Stomach (tissue), 9 donors: ENCODE measurements around the gene DCC. TPM values are rescaled to one million over a fixed set of nuclear protein-coding genes. Genes with fewer than 3 reads are reported as not detected.
"Not testable (repeated sequence)": the region's sequence is repeated elsewhere in the genome, so short reads cannot be mapped to it uniquely, and the experiment has no call there.

Experiments used
- DNase-seq, 2 donors: peaks; one replicate each; pipeline versions ENCODE4 v3.0.0 to v3.0.0-alpha.2; 2013 to 2019
- H3K27ac ChIP-seq, 5 donors: fragments of 200-600 bp in 4 of 5; sonication (generic) in 4 of 5; one replicate each; pipeline ENCODE4 v1.5.1; 2013 to 2019; ENCODE audit warnings: mild to moderate bottlenecking in 1 of 5, moderate library complexity in 1 of 5
- H3K27me3 ChIP-seq, 3 donors: fragments of 200-600 bp; sonication (generic); one replicate each; pipeline ENCODE4 v1.5.1; 2017 to 2019; ENCODE audit warnings: mixed run types in 1 of 3
- H3K36me3 ChIP-seq, 4 donors: fragments of 200-600 bp; sonication (generic); 1 replicate in 3 of 4; 2 replicates in 1 of 4; pipeline ENCODE4 v1.5.1; 2016 to 2019
- H3K4me1 ChIP-seq, 4 donors: fragments of 200-600 bp; sonication (generic); one replicate each; pipeline ENCODE4 v1.5.1; 2016 to 2019
- H3K4me3 ChIP-seq, 4 donors: fragments of 200-600 bp; sonication (generic) in 3 of 4; one replicate each; pipeline ENCODE4 v1.5.1; 2016 to 2019; ENCODE audit warnings: mild to moderate bottlenecking in 1 of 4
- H3K9me3 ChIP-seq, 4 donors: fragments of 200-600 bp; sonication (generic); one replicate each; pipeline ENCODE4 v1.5.1; 2016 to 2019
- CTCF ChIP-seq, 7 experiments: fragments of 450-650 bp in 4 of 7; fragments of 200-600 bp in 3 of 7; sonication (generic) in 3 of 7; IDR thresholded peaks; one replicate each; pipeline ENCODE4 v1.5.1; 2016 to 2019; ENCODE audit warnings: antibody characterized with exemption in 7 of 7, control low read depth in 2 of 7, mild to moderate bottlenecking in 1 of 7
- EP300 ChIP-seq: sonication (generic); formaldehyde crosslinking; IDR thresholded peaks from one replicate; pipeline ENCODE4 v1.6.1; 2017; ENCODE audit warnings: antibody characterized with exemption
- POLR2A ChIP-seq, 4 donors: fragments of 450-650 bp; IDR thresholded peaks; one replicate each; pipeline ENCODE4 v1.6.1; 2016; ENCODE audit warnings: antibody characterized with exemption in 4 of 4, control low read depth in 2 of 4, mild to moderate bottlenecking in 1 of 4, moderate library complexity in 1 of 4
- POLR2AphosphoS5 ChIP-seq, 3 donors: sonication (generic); formaldehyde crosslinking; IDR thresholded peaks; one replicate each; pipeline ENCODE4 v1.6.1; 2016; ENCODE audit warnings: antibody characterized with exemption in 3 of 3
- WGBS, 5 donors: extraction: QIAGEN DNeasy Blood & Tissue Kit in 3 of 5; methylation state at CpG; one replicate each; pipeline versions ENCODE4 v1.1.5 to v1.1.7; 2013 to 2018; 5-methylcytosine and 5-hydroxymethylcytosine counted together
- intact Hi-C: fragments of 100-400 bp; cut with DNase I; formaldehyde crosslinking; loops from one replicate; pipeline ENCODE4 v1.15.1; 2023; ENCODE audit warnings: low total_unique reads
- polyA plus RNA-seq, 3 donors: library from polyadenylated mRNA; stranded (reverse); fragments of 200-250 nt; gene quantifications; one replicate each; pipeline ENCODE4 v1.2.3, GENCODE V29; 2013
- total RNA-seq, 5 donors: library from RNA; depleted of rRNA; stranded (reverse); fragments of >200 nt; gene quantifications; one replicate each; pipeline versions ENCODE4 v1.1.0 to v1.2.3, GENCODE V29; 2014 to 2016
- donor health status: healthy with polysubstance abuse.
- donor health status: Bipolar disorder and iron deficiency.
- donor health status: healthy.

The DCC gene
- total and polyA plus RNA-seq, 8 donors, result 0.58 to 1.7 TPM; not detected in 6

DNA sequence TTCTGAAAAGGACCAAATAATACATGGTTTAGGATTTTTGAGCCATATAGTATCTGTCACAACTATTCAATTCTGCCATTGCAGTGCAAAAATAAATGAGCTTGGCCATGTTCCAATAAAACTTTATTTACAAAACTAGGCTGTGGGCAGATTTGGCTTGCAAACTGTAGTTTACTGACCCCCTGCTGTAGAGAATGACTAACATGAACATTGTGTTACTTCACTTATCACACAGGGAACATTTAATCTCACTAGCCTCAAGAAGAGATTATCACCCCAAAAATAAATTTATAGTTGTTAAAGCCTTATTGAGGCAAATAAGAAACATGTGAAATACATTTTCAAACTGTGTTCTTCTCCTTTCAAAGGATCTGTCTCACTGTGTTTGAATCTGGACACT, 1118.3 kb downstream of the DCC start:
- Histone ChIP-seq H3K9me3 (no peaks in the 10 kb centered on the region), H3K27me3 (no peaks in the 10 kb centered on the region), H3K4me1 (peaks cover 0 to 14% (median 5%) of the 10 kb centered on the region in 4 donors), H3K4me3 (no peak overlapping the region), H3K27ac (no peak overlapping the region), H3K36me3 (no peaks in the 10 kb centered on the region)
- intact Hi-C loops, result no loop called here
- no peak for DNase-seq
- TF ChIP-seq POLR2A (IDR thresholded peaks at IDR 0.05) (no peak), CTCF (IDR thresholded peaks at IDR 0.05) (no peak), EP300 (no peak), POLR2AphosphoS5 (IDR thresholded peaks at IDR 0.05) (no peak)

DNA sequence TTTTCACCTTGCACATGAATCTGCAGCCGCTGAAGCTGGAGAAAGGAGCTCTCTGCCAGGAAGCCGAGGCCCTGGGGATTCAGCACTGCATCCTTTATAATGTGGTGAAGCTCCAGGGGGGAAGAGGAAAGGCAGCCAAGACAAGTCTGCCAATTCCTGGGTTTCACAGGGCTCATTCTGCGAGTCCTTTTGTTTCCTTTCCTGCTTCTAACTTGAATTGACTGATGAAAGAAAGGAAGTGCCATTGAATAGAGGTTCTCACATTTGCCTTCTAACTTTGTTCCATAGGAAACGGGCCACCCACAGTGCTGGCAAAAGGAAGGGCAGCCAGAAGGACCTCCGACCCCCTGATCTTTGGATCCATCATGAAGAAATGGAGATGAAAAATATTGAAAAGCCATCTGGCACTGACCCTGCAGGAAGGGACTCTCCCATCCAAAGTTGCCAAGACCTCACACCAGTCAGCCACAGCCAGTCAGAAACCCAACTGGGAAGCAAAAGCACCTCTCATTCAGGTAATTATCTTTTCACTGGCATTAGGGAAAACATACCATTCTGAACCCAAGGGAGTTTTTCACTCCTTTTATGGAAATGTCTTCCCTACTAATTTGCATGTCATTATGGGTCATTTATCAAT, 1119.1 kb downstream of the DCC start:
- no peak for TF ChIP-seq CTCF (IDR thresholded peaks at IDR 0.05)
- no peak for TF ChIP-seq EP300
- no peak for TF ChIP-seq POLR2A (IDR thresholded peaks at IDR 0.05)
- no peak for TF ChIP-seq POLR2AphosphoS5 (IDR thresholded peaks at IDR 0.05)
- Histone ChIP-seq H3K9me3 (no peaks in the 10 kb centered on the region), H3K27ac (no peak overlapping the region), H3K4me3 (no peak overlapping the region), H3K27me3 (no peaks in the 10 kb centered on the region), H3K4me1 (peaks cover 0 to 14% (median 5%) of the 10 kb centered on the region in 4 donors), H3K36me3 (no peaks in the 10 kb centered on the region)
- intact Hi-C loops, result no loop called here
- WGBS, 5 donors, result 41 to 52% (median 47%) methylated on average over 5 of the region's 5 CpGs
- DNase-seq, result peak in 1 of 2 donors; percentile 3

DNA sequence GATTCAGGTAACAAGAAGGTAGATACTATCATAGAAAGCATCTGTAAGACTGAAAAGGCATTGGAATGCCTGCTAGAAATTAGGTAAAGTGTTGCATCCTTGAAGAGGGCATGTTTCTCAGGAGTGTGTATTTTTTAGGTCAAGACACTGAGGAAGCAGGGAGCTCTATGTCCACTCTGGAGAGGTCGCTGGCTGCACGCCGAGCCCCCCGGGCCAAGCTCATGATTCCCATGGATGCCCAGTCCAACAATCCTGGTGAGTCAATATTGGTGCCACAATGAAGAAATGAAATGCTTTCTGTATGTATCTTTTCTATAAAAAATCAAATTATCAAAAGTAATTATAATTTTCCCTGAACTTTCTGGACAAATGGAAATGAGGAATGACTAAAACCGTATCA, 1127.8 kb downstream of the DCC start:
- H3K4me3 ChIP-seq, result no peak overlapping the region
- TF ChIP-seq CTCF (IDR thresholded peaks at IDR 0.05) (no peak), POLR2AphosphoS5 (IDR thresholded peaks at IDR 0.05) (no peak), POLR2A (IDR thresholded peaks at IDR 0.05) (no peak), EP300 (no peak)
- intact Hi-C loops, result no loop called here
- peaks cover 0 to 2% (median 0%) of the 10 kb centered on the region in 4 donors for H3K9me3 ChIP-seq
- H3K27me3 ChIP-seq, result no peaks in the 10 kb centered on the region
- H3K36me3 ChIP-seq, result no peaks in the 10 kb centered on the region
- DNase-seq, result no peak
- WGBS, 5 donors, result 90 to 97% (median 93%) methylated on average over 5 of the region's 5 CpGs
- no peaks in the 10 kb centered on the region for H3K4me1 ChIP-seq
- H3K27ac ChIP-seq, result no peak overlapping the region

- H3K36me3 ChIP-seq, H3K9me3 ChIP-seq, intact Hi-C loops, DNase-seq, H3K4me3 ChIP-seq, H3K4me1 ChIP-seq, H3K27ac ChIP-seq, H3K27me3 ChIP-seq: not testable (repeated sequence)
- 90 to 96% (median 94%) methylated on average over 2 of the region's 2 CpGs for WGBS, 5 donors
Observed at GRCh38 chr18:53468173-53468572, 1128.2 kb downstream of the DCC start.

DNA sequence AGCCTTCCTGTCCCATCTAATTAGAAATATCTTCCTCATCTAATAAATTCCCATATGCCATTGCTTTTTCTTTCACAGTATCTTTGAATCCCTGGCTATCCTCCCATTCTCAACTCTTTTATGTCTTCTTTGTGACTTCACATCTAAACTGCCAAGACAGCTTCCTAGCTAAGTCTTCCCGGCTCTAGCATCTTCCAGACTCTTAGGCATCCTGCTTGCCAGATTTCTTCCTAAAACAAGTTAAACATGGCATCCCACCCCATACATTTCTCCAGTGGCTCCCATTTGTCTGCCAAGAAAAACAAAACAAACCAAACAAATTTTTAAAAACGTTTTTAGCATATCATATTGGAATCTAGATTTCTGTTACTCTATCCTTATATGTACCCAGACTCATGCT, 1132.5 kb downstream of the DCC start:
- no peak for TF ChIP-seq POLR2A (IDR thresholded peaks at IDR 0.05)
- TF ChIP-seq CTCF (IDR thresholded peaks at IDR 0.05), result no peak
- no peak for TF ChIP-seq POLR2AphosphoS5 (IDR thresholded peaks at IDR 0.05)
- no peak for TF ChIP-seq EP300
- WGBS, 5 donors, result 40 to 47% (median 42%) methylated on average over 2 of the region's 2 CpGs
- intact Hi-C loops, result no loop called here

More for the DNA sequence above, 1132.5 kb downstream of the DCC start:
- no peak overlapping the region for H3K4me3 ChIP-seq
- H3K27me3 ChIP-seq, result no peaks in the 10 kb centered on the region
- no peak overlapping the region for H3K27ac ChIP-seq
- no peak for DNase-seq
- H3K36me3 ChIP-seq, result no peaks in the 10 kb centered on the region
- H3K4me1 ChIP-seq, result no peaks in the 10 kb centered on the region
- peaks cover 0 to 16% (median 7%) of the 10 kb centered on the region in 4 donors for H3K9me3 ChIP-seq
